HUES6 (cell line): ENCODE results near the gene EPC1.
"Not testable (repeated sequence)": the region's sequence is repeated elsewhere in the genome, so short reads cannot be mapped to it uniquely, and the experiment has no call there.

Experiments
- H3K27ac ChIP-seq: 2 replicates; pipeline ENCODE4 v1.7.0; 2013; ENCODE audit warnings: low read depth, mild to moderate bottlenecking, low read length, inconsistent platforms
- H3K27me3 ChIP-seq: 2 replicates; pipeline ENCODE4 v1.6.1; 2013; ENCODE audit warnings: low read length; ENCODE audit not compliant: control insufficient read depth, insufficient read depth
- H3K36me3 ChIP-seq: 2 replicates; pipeline ENCODE4 v1.6.1; 2013; ENCODE audit warnings: low read length; ENCODE audit not compliant: control insufficient read depth, insufficient read depth
- H3K4me1 ChIP-seq: 2 replicates; pipeline ENCODE4 v1.6.1; 2013; ENCODE audit warnings: low read length; ENCODE audit not compliant: control insufficient read depth, insufficient read depth
- H3K4me3 ChIP-seq: 2 replicates; pipeline ENCODE4 v1.5.1; 2013; ENCODE audit warnings: low read depth, low read length
- H3K9ac ChIP-seq: one replicate; pipeline ENCODE4 v1.6.1; 2013; ENCODE audit warnings: mild to moderate bottlenecking, low read length
- H3K9me3 ChIP-seq: 2 replicates; pipeline ENCODE4 v1.6.1; 2013; ENCODE audit warnings: low read depth, low read length; ENCODE audit not compliant: control insufficient read depth, insufficient read depth

Gene EPC1

DNA sequence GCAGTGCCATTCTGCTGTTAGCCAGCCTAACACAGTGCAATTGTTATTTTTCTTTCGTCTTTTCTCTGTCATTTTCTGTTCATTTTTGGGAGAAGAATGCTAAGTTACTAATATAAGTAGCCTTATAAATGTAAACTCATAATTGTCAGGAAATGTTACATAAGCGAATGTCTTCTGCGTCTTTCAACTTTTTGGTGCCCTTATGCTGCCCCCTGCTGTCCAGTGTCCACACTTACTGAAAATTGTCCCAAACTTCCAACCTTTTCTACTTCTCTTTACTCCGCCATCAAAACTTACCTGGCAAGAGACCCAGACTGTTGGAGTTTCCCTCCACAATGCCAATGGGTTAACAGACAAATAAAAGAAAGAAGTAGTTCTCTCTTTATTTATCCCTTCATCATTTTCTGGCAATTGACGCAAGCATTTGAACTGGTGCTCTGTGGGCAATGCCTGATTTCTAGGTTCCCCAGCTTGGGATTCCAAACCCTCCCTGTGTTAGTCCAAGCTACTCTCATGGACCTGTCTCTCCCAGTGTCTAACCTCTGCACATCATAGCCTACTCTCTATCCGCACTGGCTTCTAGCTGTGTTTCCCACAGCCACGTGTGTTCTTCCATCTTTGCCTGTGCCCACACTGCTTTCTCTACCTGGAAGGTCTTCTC is 21.0 kb upstream of the EPC1 start:
- Histone ChIP-seq H3K4me3 (no peak overlapping the region), H3K9ac (no peak overlapping the region), H3K4me1 (peaks cover 5% of the 10 kb centered on the region; the same call in 1 of the 2 replicates), H3K36me3 (no peaks in the 10 kb centered on the region), H3K9me3 (no peaks in the 10 kb centered on the region), H3K27me3 (no peaks in the 10 kb centered on the region), H3K27ac (no peak overlapping the region)

DNA sequence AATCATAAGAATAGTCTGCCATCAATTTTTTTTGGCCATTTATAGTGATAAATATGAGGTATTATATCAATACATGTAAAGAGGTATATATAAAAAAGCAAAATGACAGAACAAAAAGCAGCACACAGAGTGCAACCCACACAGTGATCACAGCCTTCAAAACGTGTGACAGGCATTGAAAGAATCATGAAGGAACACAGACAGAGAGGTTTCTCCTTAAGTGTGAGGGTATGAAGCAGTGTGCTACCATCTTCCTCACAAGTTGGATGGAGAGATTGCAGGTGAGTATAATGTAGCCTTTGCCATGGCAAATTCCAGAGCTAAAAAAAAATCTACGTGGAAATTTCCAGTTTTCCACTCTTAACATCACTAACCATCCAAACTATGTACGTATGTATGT is 19.6 kb upstream of the EPC1 start:
- H3K4me1 ChIP-seq = peaks cover 17% of the 10 kb centered on the region
- H3K4me3 ChIP-seq = no peak overlapping the region
- H3K9me3 ChIP-seq = no peaks in the 10 kb centered on the region
- H3K9ac ChIP-seq = no peak overlapping the region
- no peak overlapping the region for H3K27ac ChIP-seq
- H3K27me3 ChIP-seq = no peaks in the 10 kb centered on the region
- no peaks in the 10 kb centered on the region for H3K36me3 ChIP-seq

DNA sequence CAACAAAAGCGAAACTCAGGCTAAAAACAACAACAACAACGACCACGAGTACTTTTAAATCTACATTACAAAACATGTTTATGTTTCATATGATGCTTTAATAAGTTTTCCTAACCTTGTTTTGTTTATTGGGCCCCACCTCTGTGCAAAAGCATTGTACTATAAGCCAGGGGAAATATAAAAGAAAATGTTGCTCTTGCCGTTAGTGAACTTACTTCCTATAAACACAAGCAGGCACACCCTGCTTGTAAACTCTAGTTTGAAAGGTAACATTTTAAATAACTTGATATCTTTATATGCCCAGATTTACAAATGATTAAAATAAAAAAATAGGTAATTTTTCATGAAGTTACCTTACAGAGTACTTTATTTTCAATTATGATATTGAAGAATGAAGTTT is 19.2 kb upstream of the EPC1 start:
- H3K4me3 ChIP-seq = no peak overlapping the region
- H3K9me3 ChIP-seq = no peaks in the 10 kb centered on the region
- H3K27me3 ChIP-seq = no peaks in the 10 kb centered on the region
- no peak overlapping the region for H3K9ac ChIP-seq
- peaks cover 22% of the 10 kb centered on the region for H3K4me1 ChIP-seq
- H3K36me3 ChIP-seq = no peaks in the 10 kb centered on the region
- no peak overlapping the region for H3K27ac ChIP-seq

DNA sequence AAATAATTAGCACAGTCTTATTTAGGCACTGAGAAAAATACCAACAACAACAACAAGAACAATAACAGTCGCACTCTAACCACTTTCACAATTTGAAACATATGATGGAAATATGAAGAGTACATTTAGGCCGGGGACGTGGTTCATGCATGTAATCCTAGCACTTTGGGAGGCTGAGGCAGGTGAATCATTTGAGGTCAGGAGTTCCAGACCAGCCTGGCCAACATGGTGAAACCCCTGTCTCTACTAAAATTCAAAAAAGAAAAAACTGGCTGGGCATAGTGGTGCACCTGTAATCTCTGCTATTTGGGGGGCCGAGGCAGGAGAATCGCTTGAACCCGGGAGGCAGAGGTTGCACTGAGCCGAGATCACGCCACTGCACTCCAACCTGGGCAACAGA is 18.4 kb upstream of the EPC1 start:
- H3K4me1 ChIP-seq = peaks cover 26% of the 10 kb centered on the region
- not testable (repeated sequence) for H3K27ac ChIP-seq

DNA sequence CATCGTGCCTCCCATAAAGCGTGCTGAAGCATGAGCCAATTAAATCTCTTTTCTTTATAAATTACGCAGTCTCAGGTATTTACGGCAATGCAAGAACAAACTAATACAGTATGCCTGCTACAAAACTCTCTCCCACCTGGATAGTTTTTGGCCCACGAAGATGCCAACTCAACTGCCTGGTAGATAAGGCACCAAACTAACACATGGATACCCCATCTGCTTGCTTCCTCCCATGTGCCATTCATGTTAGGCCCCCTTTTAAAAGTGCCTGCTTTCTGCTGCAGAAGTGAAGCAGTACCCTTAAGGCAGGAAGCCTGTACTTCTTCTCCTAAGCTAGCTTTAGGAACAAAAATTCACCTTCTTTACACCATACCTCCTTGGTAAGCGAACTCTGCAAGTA is 15.6 kb upstream of the EPC1 start:
- Histone ChIP-seq H3K36me3 (no peaks in the 10 kb centered on the region), H3K9ac (no peak overlapping the region), H3K4me3 (no peak overlapping the region)

More for the DNA sequence above, 18.4 kb upstream of the EPC1 start:
- H3K27me3 ChIP-seq, H3K4me3 ChIP-seq, H3K36me3 ChIP-seq, H3K9me3 ChIP-seq, H3K9ac ChIP-seq: not testable (repeated sequence)

DNA sequence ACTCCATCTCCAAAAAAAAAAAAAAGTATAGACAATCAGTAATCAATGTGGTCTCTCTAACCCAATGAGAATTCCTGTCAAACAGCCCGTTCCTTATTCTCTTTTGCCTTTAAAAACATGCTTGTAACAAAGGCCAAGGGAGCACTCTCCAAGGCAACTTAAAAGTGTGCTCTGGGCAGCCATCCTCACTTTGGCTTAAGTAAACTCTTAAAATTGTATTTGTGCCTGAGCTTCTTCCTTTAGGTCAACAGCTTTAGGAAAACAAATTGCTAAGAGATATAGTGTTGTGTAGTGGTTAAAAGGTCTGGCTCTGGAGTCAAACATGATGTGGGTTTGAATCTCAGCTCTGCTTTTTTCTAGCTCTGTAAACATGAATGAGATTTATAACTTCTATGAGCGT is 13.9 kb upstream of the EPC1 start:
- H3K36me3 ChIP-seq = no peaks in the 10 kb centered on the region
- H3K9ac ChIP-seq = no peak overlapping the region
- H3K9me3 ChIP-seq = peaks cover 4% of the 10 kb centered on the region
- H3K4me1 ChIP-seq = peaks cover 26% of the 10 kb centered on the region
- H3K27ac ChIP-seq = no peak overlapping the region
- no peaks in the 10 kb centered on the region for H3K27me3 ChIP-seq
- H3K4me3 ChIP-seq = no peak overlapping the region

More for the DNA sequence above, 15.6 kb upstream of the EPC1 start:
- Histone ChIP-seq H3K27ac (no peak overlapping the region), H3K9me3 (no peaks in the 10 kb centered on the region), H3K27me3 (no peaks in the 10 kb centered on the region), H3K4me1 (peaks cover 26% of the 10 kb centered on the region)

DNA sequence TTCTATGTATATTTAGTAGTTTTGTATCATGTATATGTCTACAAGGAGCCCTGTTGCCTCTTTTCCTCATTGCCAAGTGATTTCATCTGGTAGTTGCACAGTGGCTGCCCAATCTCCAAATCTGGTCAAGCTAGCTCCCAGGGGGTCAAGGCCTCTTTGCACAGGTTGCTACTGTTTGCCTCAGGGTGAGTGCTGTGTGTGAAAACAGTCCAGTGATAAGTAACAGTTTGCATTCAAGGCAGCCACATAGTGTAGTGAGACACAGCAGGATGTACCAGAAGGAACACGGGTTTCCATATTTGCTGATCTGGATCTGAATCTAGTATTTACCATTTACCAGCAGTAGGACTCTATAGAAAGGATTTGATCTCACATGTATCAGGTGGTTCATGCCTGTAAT is 13.3 kb upstream of the EPC1 start:
- Histone ChIP-seq H3K27ac (no peak overlapping the region), H3K27me3 (no peaks in the 10 kb centered on the region)

DNA sequence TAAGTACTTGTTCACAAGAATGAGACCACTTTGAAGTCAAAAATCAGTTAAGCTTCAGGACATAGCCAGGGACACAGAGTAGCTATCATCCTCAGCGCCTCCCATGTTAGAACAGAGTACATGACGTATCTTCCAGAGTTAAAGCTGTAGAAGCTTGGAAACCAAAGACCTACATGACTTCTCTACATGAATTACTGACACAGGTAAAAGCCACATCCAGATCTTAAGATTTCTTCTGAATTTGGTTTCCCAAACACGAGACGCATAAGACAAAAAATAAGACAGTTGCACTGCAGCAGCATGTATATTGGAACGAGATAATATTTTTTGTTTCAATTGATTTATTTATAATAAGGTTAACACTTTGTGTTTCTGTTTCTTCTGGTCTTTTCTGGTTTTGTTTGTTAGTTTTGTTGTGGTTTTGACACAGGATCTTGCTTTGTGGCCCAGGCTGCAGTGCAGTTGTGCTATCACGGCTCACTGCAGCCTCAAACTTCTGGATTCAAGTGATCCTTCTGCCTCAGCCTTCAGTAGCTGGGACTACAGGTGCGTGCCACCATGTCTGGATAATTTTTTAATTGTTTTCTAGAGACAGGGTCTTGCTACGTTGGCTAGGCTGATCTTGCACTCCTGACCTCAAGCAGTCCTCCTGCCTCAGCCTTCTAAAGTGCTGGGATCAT is 10.2 kb upstream of the EPC1 start:
- H3K9ac ChIP-seq = no peak overlapping the region
- H3K9me3 ChIP-seq = peaks cover 19% of the 10 kb centered on the region
- peaks cover 15% of the 10 kb centered on the region for H3K4me1 ChIP-seq
- H3K27me3 ChIP-seq = no peaks in the 10 kb centered on the region
- H3K36me3 ChIP-seq = no peaks in the 10 kb centered on the region
- H3K27ac ChIP-seq = no peak overlapping the region
- H3K4me3 ChIP-seq = no peak overlapping the region

More for the DNA sequence above, 13.3 kb upstream of the EPC1 start:
- Histone ChIP-seq H3K4me3 (no peak overlapping the region), H3K9ac (no peak overlapping the region), H3K36me3 (no peaks in the 10 kb centered on the region), H3K4me1 (peaks cover 26% of the 10 kb centered on the region), H3K9me3 (peaks cover 7% of the 10 kb centered on the region)

DNA sequence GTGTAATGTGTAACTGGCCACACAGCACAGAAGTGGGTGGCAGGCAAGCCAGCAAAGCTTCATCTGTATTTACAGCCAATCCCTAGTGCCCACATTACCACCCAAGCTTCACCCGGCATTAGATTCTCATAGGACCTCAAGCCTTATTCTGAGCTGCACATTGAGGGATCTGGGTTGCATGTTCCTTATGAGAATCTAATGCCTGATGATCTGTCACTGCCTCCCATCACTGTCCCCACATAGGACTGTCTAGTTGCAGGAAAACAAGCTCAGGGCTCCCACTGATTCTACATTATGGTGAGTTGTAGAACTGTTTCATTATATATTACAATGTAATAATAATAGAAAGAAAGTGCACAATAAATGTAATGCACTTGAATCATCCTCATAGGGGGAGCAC is 7.7 kb upstream of the EPC1 start:
- H3K9ac ChIP-seq, H3K4me1 ChIP-seq, H3K36me3 ChIP-seq, H3K27ac ChIP-seq, H3K27me3 ChIP-seq, H3K4me3 ChIP-seq: not testable (repeated sequence)
- H3K9me3 ChIP-seq = peaks cover 19% of the 10 kb centered on the region

DNA sequence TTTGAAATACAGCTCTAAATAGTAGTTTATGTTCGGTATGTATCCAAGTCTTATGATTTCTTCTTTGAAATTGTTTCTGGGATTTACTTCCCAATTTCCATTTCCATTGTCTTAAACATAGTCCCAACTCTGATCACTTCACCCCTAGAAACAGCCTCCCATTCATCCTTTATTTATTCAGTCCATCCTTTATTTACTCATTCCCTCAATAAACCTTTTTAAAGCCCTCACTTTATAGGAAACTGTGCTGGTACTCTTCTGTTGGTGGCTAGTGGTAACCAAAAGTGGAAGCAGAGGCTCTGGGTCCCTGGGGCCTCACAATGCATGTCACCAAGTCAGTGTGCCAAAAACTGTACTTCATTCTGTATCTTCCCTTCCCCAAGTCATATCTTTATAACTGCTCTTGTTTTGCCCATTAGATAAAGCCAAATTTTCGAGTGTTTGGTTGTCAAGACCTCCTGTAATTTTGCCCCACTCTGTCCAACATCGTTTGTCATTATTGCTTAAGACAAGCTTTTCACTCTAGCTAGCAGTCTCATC is 3.9 kb upstream of the EPC1 start:
- no peak overlapping the region for H3K27ac ChIP-seq
- H3K4me1 ChIP-seq = peaks cover 7% of the 10 kb centered on the region
- H3K36me3 ChIP-seq = no peaks in the 10 kb centered on the region
- H3K9me3 ChIP-seq = peaks cover 15% of the 10 kb centered on the region
- H3K4me3 ChIP-seq = no peak overlapping the region
- no peaks in the 10 kb centered on the region for H3K27me3 ChIP-seq
- H3K9ac ChIP-seq = no peak overlapping the region

DNA sequence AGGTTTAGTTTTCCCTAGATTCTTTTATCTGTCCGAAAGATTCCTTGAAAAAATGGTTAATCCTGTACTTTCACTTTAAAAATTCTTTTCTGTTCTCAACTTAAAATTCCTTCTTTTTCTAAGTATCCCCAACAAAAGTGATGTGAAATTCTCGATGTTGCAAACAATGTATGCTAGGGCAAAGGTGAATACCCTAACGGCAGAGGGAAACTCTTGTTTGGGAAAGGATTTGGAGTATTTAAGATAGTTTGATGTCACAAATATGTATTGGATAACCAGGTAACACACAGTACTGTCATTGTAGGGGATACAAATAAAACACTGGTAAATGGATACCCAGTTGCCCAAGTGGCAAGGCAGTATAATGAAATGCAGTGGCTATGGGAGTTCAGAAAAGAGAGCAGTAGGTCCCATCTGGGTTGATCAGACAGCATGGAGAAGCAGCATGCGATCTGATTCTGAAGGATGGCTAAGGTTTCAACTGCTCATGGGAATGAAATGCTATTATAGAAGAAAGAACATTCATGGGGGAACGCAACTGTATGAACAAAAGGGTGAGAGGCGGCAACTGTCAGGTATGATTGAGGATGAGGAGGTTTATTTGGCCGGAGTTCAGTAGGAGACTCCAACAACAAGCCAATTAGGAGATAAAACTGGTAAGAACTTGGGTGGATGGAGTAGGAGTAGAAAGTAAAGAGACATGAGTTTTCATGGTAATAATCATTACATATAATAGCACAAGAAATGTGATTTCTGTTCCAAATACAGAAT is 3.2 kb upstream of the EPC1 start:
- Histone ChIP-seq H3K27me3 (no peaks in the 10 kb centered on the region), H3K9me3 (peaks cover 11% of the 10 kb centered on the region), H3K4me3 (no peak overlapping the region), H3K4me1 (peaks cover 11% of the 10 kb centered on the region), H3K27ac (no peak overlapping the region), H3K36me3 (no peaks in the 10 kb centered on the region), H3K9ac (no peak overlapping the region)
